Peyer's patch (tissue), 4 donors: ENCODE measurements around the gene BACE1. TPM values are rescaled to one million over a fixed set of nuclear protein-coding genes. Genes with fewer than 3 reads are reported as not detected.
A peak's percentile ranks its signal among the peaks of the same experiment; 100 is the strongest.

Experiments
- DNase-seq, 3 donors: peaks; one replicate each; pipeline ENCODE4 v3.0.0-alpha.2; 2017 to 2019
- H3K27ac ChIP-seq, 4 donors: fragments of 200-600 bp; sonication (generic); one replicate each; pipeline ENCODE4 v1.5.1; 2016 to 2019
- H3K27me3 ChIP-seq, 2 donors: fragments of 200-600 bp; sonication (generic); one replicate each; pipeline ENCODE4 v1.5.1; 2019
- H3K36me3 ChIP-seq, 3 donors: fragments of 200-600 bp; sonication (generic); one replicate each; pipeline ENCODE4 v1.5.1; 2016 to 2019
- H3K4me1 ChIP-seq, 4 donors: fragments of 200-600 bp; sonication (generic); one replicate each; pipeline ENCODE4 v1.5.1; 2016 to 2019
- H3K4me3 ChIP-seq, 4 donors: fragments of 200-600 bp; sonication (generic); 1 replicate in 3 of 4; 2 replicates in 1 of 4; pipeline ENCODE4 v1.5.1; 2016 to 2019; ENCODE audit warnings: mild to moderate bottlenecking in 1 of 4
- H3K9me3 ChIP-seq, 4 donors: fragments of 200-600 bp; sonication (generic); one replicate each; pipeline ENCODE4 v1.5.1; 2016 to 2019; ENCODE audit warnings: mild to moderate bottlenecking in 1 of 4
- POLR2A ChIP-seq, 2 donors: fragments of 450-650 bp; IDR thresholded peaks; one replicate each; pipeline ENCODE4 v1.5.1; 2017; ENCODE audit warnings: antibody characterized with exemption in 2 of 2, mild to moderate bottlenecking in 2 of 2, moderate library complexity in 2 of 2
- total RNA-seq, 4 donors: library from RNA; depleted of rRNA; stranded (reverse); fragments of >200 nt; gene quantifications; one replicate each; pipeline ENCODE4 v1.1.0, GENCODE V29; 2016
- TF ChIP-seq, protein P1 (sequence below), 6 experiments: fragments of 450-650 bp in 4 of 6; fragments of 200-600 bp in 2 of 6; sonication (generic) in 1 of 6; IDR thresholded peaks; one replicate each; pipeline ENCODE4 v1.5.1; 2017 to 2019; ENCODE audit warnings: antibody characterized with exemption in 6 of 6, mild to moderate bottlenecking in 3 of 6, moderate library complexity in 1 of 6

The BACE1 gene
- total RNA-seq, 4 donors from 2014 or later, result 5.6 to 11.4 (median 8.9) TPM

DNA sequence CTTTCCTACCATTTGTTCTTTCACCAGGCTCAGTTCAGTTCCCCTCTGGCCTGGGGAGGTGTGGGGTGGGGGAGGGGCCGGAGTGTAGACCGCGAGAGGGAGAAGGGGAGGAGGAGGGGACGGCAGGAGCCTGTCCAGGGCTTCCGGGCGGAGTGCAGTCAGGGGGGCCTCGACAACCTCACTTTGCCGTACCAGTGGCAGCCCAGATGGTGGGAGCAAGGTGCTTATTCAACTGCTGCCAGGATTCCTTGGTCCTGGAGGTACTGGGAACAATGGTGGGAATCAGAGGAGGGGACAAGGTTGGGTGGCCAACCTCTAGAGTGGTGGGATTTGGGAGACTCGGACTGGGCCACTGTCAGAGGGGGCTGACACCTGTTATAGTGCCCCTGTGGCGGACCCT is 1.2 kb downstream of the BACE1 start:
- H3K9me3 ChIP-seq, result no peaks in the 10 kb centered on the region
- no peaks in the 10 kb centered on the region for H3K36me3 ChIP-seq
- TF ChIP-seq, protein P1, sequence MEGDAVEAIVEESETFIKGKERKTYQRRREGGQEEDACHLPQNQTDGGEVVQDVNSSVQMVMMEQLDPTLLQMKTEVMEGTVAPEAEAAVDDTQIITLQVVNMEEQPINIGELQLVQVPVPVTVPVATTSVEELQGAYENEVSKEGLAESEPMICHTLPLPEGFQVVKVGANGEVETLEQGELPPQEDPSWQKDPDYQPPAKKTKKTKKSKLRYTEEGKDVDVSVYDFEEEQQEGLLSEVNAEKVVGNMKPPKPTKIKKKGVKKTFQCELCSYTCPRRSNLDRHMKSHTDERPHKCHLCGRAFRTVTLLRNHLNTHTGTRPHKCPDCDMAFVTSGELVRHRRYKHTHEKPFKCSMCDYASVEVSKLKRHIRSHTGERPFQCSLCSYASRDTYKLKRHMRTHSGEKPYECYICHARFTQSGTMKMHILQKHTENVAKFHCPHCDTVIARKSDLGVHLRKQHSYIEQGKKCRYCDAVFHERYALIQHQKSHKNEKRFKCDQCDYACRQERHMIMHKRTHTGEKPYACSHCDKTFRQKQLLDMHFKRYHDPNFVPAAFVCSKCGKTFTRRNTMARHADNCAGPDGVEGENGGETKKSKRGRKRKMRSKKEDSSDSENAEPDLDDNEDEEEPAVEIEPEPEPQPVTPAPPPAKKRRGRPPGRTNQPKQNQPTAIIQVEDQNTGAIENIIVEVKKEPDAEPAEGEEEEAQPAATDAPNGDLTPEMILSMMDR (IDR thresholded peaks at IDR 0.05), result no peak
- no peak for TF ChIP-seq POLR2A (IDR thresholded peaks at IDR 0.05)
- peak overlapping the region in 2 of 4 donors; percentile 88 to 95 for H3K4me3 ChIP-seq
- DNase-seq, result no peak
- peaks cover 5 to 20% (median 12%) of the 10 kb centered on the region in 4 donors for H3K4me1 ChIP-seq
- no peaks in the 10 kb centered on the region for H3K27me3 ChIP-seq
- H3K27ac ChIP-seq, result no peak overlapping the region

DNA sequence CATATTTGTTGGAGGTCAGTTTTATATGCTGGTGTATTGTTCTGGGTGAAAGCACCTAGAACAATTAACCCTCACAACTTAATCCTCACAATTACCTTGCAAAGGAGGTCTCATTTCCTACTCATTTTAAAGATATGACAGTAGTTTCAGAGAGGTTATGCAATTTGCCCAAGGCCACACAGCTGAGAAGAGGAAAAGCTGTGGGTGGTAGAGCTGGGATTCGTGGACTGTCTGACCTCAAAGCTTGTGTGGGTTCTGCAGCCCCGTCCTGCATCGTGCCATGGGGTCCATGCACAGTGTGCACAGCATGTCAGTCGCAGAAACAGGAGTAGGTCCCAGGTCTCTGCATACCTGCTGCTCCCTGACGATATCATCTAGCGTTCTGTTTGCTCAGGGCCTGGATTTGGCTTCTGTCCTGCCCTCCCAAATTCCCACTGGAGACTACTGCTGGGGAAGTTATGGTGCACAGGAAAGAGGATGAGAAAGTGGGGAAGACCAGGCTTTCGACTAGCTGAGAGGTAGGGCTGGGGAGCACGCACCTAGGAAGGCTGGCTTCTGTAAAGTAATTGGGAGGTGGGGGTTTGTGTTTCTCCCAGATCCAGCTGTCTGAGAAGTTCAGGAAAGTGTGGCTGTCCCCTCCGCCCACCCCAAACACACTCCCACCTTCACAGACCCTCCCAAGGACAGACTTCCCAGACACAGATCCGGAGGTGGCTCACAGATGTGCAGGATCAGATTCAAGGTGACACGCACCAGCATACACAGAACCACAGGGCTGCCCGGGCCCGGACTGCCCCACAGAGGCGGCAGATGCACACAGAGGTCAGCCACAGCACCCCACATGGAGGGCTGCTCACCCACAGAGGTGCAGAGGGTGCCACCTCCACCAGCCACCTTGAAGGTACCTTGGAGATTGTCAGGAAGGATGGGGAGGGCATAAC is 2.0 kb downstream of the BACE1 start:
- no peaks in the 10 kb centered on the region for H3K9me3 ChIP-seq
- TF ChIP-seq, protein P1 (IDR thresholded peaks at IDR 0.05), result no peak
- no peak for TF ChIP-seq POLR2A (IDR thresholded peaks at IDR 0.05)
- DNase-seq, result no peak
- no peak overlapping the region for H3K4me3 ChIP-seq
- no peaks in the 10 kb centered on the region for H3K36me3 ChIP-seq
- H3K4me1 ChIP-seq, result peaks cover 5 to 20% (median 12%) of the 10 kb centered on the region in 4 donors
- H3K27ac ChIP-seq, result no peak overlapping the region
- H3K27me3 ChIP-seq, result no peaks in the 10 kb centered on the region

DNA sequence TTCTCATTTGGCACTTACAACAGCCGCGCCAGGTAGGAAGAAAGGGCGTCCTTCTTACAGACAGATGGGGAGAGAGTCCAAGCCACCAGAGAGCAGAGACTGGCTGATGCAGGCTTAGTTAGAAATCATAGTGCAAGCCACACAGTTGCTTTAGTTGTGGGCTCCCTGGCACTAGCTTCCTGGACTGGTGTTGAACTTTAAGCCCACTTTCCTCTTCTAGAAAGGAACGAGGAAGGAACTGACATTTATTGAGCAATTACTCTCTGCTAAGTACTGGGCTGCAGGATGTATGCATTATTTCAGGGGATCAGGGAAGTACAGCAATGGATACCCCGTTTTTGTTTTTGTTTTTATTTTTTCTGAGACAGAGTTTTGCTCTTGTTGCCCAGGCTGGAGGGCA is 3.0 kb downstream of the BACE1 start:
- H3K27me3 ChIP-seq, result no peaks in the 10 kb centered on the region
- no peak overlapping the region for H3K27ac ChIP-seq
- no peak for DNase-seq
- no peaks in the 10 kb centered on the region for H3K36me3 ChIP-seq
- H3K4me1 ChIP-seq, result peaks cover 5 to 20% (median 12%) of the 10 kb centered on the region in 4 donors
- TF ChIP-seq, protein P1 (IDR thresholded peaks at IDR 0.05), result no peak
- TF ChIP-seq POLR2A (IDR thresholded peaks at IDR 0.05), result no peak
- no peak overlapping the region for H3K4me3 ChIP-seq
- H3K9me3 ChIP-seq, result no peaks in the 10 kb centered on the region

DNA sequence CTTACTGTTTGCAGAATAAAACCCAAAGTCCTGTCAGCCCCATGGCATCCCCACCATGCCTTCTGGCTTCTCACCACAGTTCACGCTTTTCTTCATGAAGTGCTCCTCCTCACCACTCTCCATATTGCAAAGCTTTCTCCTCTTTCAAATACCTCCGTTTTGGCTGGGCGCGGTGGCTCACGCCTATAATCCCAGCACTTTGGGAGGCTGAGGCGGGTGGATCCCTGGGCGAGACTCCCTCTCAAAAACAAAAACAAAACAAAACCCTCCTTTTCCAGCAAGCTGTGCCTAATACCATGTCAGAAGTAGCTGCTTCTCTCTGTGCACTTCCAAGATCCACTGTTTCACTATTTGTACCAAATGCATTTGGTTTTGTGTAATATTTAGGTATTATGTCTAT is 6.7 kb downstream of the BACE1 start:
- no peak for TF ChIP-seq POLR2A (IDR thresholded peaks at IDR 0.05)
- TF ChIP-seq, protein P1 (IDR thresholded peaks at IDR 0.05), result no peak
- no peak overlapping the region for H3K4me3 ChIP-seq
- peaks cover 0 to 1% (median 0%) of the 10 kb centered on the region in 4 donors for H3K4me1 ChIP-seq
- DNase-seq, result no peak
- no peak overlapping the region for H3K27ac ChIP-seq
- no peaks in the 10 kb centered on the region for H3K27me3 ChIP-seq
- no peaks in the 10 kb centered on the region for H3K9me3 ChIP-seq
- no peaks in the 10 kb centered on the region for H3K36me3 ChIP-seq

DNA sequence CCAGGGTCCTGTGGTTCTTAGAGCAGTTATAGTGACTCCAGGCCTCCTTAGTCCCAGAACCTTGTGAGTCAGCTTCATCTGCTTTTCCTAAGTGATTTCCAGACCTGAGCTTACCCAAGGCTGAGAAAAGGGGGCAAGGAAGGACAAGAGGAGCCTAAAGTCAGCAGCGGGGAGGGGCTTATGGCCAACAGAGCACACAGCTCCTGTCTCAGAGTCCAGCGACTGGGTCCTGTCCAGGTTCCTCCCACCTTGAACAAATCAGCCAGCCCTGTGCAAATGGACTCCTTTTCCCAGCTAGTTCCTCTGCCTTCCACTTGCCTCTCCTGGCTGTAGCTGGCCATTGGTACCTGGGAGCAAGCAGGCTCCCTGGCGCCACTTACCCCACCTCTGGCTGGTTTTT is 10.9 kb downstream of the BACE1 start:
- no peaks in the 10 kb centered on the region for H3K27me3 ChIP-seq
- TF ChIP-seq POLR2A (IDR thresholded peaks at IDR 0.05), result no peak
- TF ChIP-seq, protein P1 (IDR thresholded peaks at IDR 0.05), result no peak
- H3K27ac ChIP-seq, result no peak overlapping the region
- no peaks in the 10 kb centered on the region for H3K36me3 ChIP-seq
- peaks cover 0 to 6% (median 0%) of the 10 kb centered on the region in 4 donors for H3K4me1 ChIP-seq
- H3K9me3 ChIP-seq, result no peaks in the 10 kb centered on the region
- no peak for DNase-seq
- H3K4me3 ChIP-seq, result no peak overlapping the region
